ENCODE measurements around the gene TEX12. TPM values are rescaled to one million over a fixed set of nuclear protein-coding genes. Genes with fewer than 3 reads are reported as not detected.
A peak's percentile ranks its signal among the peaks of the same experiment; 100 is the strongest.
"Not testable (repeated sequence)": the region's sequence is repeated elsewhere in the genome, so short reads cannot be mapped to it uniquely, and the experiment has no call there.

The TEX12 gene
- total and polyA plus RNA-seq, 7 experiments from 2014 or later: 0.46 to 0.86 (median 0.80) TPM; not detected in 4

- no peaks in the 10 kb centered on the region for H3K36me3 ChIP-seq (ENCODE audit: control insufficient read depth in 2 of 3, insufficient read depth in 3 of 3, low read length in 3 of 3)
- CTCF ChIA-PET: interaction anchor here (0.6 kb wide), 1 partner anchor 698 kb away, joined by 3 read pairs; no protein-coding TSS in a partner anchor
- POLR2A ChIA-PET: no interaction called here
- Mint-ChIP-seq H3K9me3 (peaks cover 0 to 3% (median 0%) of the 10 kb centered on the region in 11 donors), H3K4me3 (no peak overlapping the region), H3K36me3 (peaks cover 0 to 8% (median 3%) of the 10 kb centered on the region in 5 donors), H3K27ac (no peak overlapping the region), H3K27me3 (peaks cover 4 to 9% (median 5%) of the 10 kb centered on the region in 5 donors), H3K4me1 (peaks cover 0 to 8% (median 0%) of the 10 kb centered on the region in 7 donors)
- H3K4me3 ChIP-seq (ENCODE audit: low read length): no peak overlapping the region
- intact Hi-C loops (cut with micrococcal nuclease): no loop called here
- H3K27ac ChIP-seq (ENCODE audit: low read depth, low read length): no peak overlapping the region
- H3K4me1 ChIP-seq (ENCODE audit: control insufficient read depth in 2 of 2, insufficient read depth in 2 of 2, low read length in 2 of 2): no peaks in the 10 kb centered on the region
- H3K27me3 ChIP-seq (ENCODE audit: control insufficient read depth in 2 of 2, insufficient read depth in 2 of 2, low read length in 2 of 2): no peaks in the 10 kb centered on the region
- DNase-seq (no peak), ATAC-seq (peak; percentile 86)
- no peaks in the 10 kb centered on the region for H3K9me3 ChIP-seq (ENCODE audit: control insufficient read depth in 2 of 3, low read length in 3 of 3)
Observed at GRCh38 chr11:112156956-112157766, 10.0 kb upstream of the TEX12 start.

GRCh38 chr11:112159098-112160065, 7.8 kb upstream of the TEX12 start:
- Mint-ChIP-seq H3K27ac (no peak overlapping the region), H3K36me3 (peaks cover 0 to 18% (median 4%) of the 10 kb centered on the region in 5 donors), H3K27me3 (peaks cover 10 to 25% (median 18%) of the 10 kb centered on the region in 5 donors), H3K9me3 (peaks cover 0 to 3% (median 0%) of the 10 kb centered on the region in 11 donors), H3K4me1 (peaks cover 5 to 13% (median 8%) of the 10 kb centered on the region in 7 donors), H3K4me3 (no peak overlapping the region)
- H3K27me3 ChIP-seq (ENCODE audit: control insufficient read depth in 2 of 2, insufficient read depth in 2 of 2, low read length in 2 of 2): no peaks in the 10 kb centered on the region
- POLR2A ChIA-PET: no interaction called here
- H3K36me3 ChIP-seq (ENCODE audit: control insufficient read depth in 2 of 3, insufficient read depth in 3 of 3, low read length in 3 of 3): no peaks in the 10 kb centered on the region
- CTCF ChIA-PET: interaction anchor here (0.6 kb wide), 1 partner anchor 397 kb away, joined by 3 read pairs; no protein-coding TSS in a partner anchor
- H3K4me1 ChIP-seq (ENCODE audit: control insufficient read depth in 2 of 2, insufficient read depth in 2 of 2, low read length in 2 of 2): no peaks in the 10 kb centered on the region
- H3K4me3 ChIP-seq (ENCODE audit: low read length): no peak overlapping the region
- ATAC-seq (peak; percentile 36), DNase-seq (no peak)
- H3K27ac ChIP-seq (ENCODE audit: low read depth, low read length): no peak overlapping the region
- no peaks in the 10 kb centered on the region for H3K9me3 ChIP-seq (ENCODE audit: control insufficient read depth in 2 of 3, low read length in 3 of 3)
- intact Hi-C loops (cut with micrococcal nuclease): no loop called here

GRCh38 chr11:112160091-112160848, 6.9 kb upstream of the TEX12 start:
- POLR2A ChIA-PET: no interaction called here
- H3K4me1 Mint-ChIP-seq: peaks cover 5 to 13% (median 8%) of the 10 kb centered on the region in 7 donors
- intact Hi-C loops (cut with micrococcal nuclease): no loop called here
- no peak overlapping the region for H3K27ac ChIP-seq (ENCODE audit: low read depth, low read length)
- H3K27me3 ChIP-seq (ENCODE audit: control insufficient read depth in 2 of 2, insufficient read depth in 2 of 2, low read length in 2 of 2): no peaks in the 10 kb centered on the region
- no peaks in the 10 kb centered on the region for H3K36me3 ChIP-seq (ENCODE audit: control insufficient read depth in 2 of 3, insufficient read depth in 3 of 3, low read length in 3 of 3)
- peaks cover 10 to 31% (median 19%) of the 10 kb centered on the region in 5 donors for H3K27me3 Mint-ChIP-seq
- H3K9me3 Mint-ChIP-seq: peaks cover 0 to 3% (median 0%) of the 10 kb centered on the region in 11 donors
- no peaks in the 10 kb centered on the region for H3K9me3 ChIP-seq (ENCODE audit: control insufficient read depth in 2 of 3, low read length in 3 of 3)
- H3K36me3 Mint-ChIP-seq: peaks cover 0 to 18% (median 8%) of the 10 kb centered on the region in 5 donors
- H3K27ac Mint-ChIP-seq: peak overlapping the region in 1 of 9 donors; percentile 7
- no peak for DNase-seq
- H3K4me3 Mint-ChIP-seq: no peak overlapping the region
- CTCF ChIA-PET: no interaction called here
- no peak for ATAC-seq
- H3K4me1 ChIP-seq (ENCODE audit: control insufficient read depth in 2 of 2, insufficient read depth in 2 of 2, low read length in 2 of 2): no peaks in the 10 kb centered on the region
- no peak overlapping the region for H3K4me3 ChIP-seq (ENCODE audit: low read length)

- ChIA-PET POLR2A (no interaction called here), CTCF (no interaction called here)
- Mint-ChIP-seq H3K4me3 (no peak overlapping the region), H3K9me3 (peaks cover 0 to 3% (median 0%) of the 10 kb centered on the region in 11 donors), H3K36me3 (peaks cover 0 to 18% (median 8%) of the 10 kb centered on the region in 5 donors), H3K27me3 (peaks cover 10 to 32% (median 19%) of the 10 kb centered on the region in 5 donors), H3K4me1 (peaks cover 5 to 13% (median 8%) of the 10 kb centered on the region in 7 donors), H3K27ac (no peak overlapping the region)
- no peak overlapping the region for H3K4me3 ChIP-seq (ENCODE audit: low read length)
- intact Hi-C loops (cut with micrococcal nuclease): no loop called here
- no peak for DNase-seq
- H3K27me3 ChIP-seq (ENCODE audit: control insufficient read depth in 2 of 2, insufficient read depth in 2 of 2, low read length in 2 of 2): no peaks in the 10 kb centered on the region
- H3K9me3 ChIP-seq (ENCODE audit: control insufficient read depth in 2 of 3, low read length in 3 of 3): no peaks in the 10 kb centered on the region
- no peak overlapping the region for H3K27ac ChIP-seq (ENCODE audit: low read depth, low read length)
- H3K36me3 ChIP-seq (ENCODE audit: control insufficient read depth in 2 of 3, insufficient read depth in 3 of 3, low read length in 3 of 3): no peaks in the 10 kb centered on the region
- no peak for ATAC-seq
- no peaks in the 10 kb centered on the region for H3K4me1 ChIP-seq (ENCODE audit: control insufficient read depth in 2 of 2, insufficient read depth in 2 of 2, low read length in 2 of 2)
Observed at GRCh38 chr11:112161012-112161411, 6.2 kb upstream of the TEX12 start.

- H3K36me3 ChIP-seq (ENCODE audit: control insufficient read depth in 2 of 3, insufficient read depth in 3 of 3, low read length in 3 of 3); DNase-seq; H3K9me3 Mint-ChIP-seq; ATAC-seq; CTCF ChIA-PET; H3K9me3 ChIP-seq (ENCODE audit: control insufficient read depth in 2 of 3, low read length in 3 of 3); H3K27ac Mint-ChIP-seq; intact Hi-C loops (cut with micrococcal nuclease); H3K27ac ChIP-seq (ENCODE audit: low read depth, low read length); H3K4me3 Mint-ChIP-seq; H3K27me3 ChIP-seq (ENCODE audit: control insufficient read depth in 2 of 2, insufficient read depth in 2 of 2, low read length in 2 of 2); H3K4me3 ChIP-seq (ENCODE audit: low read length); H3K4me1 ChIP-seq (ENCODE audit: control insufficient read depth in 2 of 2, insufficient read depth in 2 of 2, low read length in 2 of 2): not testable (repeated sequence)
- peaks cover 10 to 36% (median 25%) of the 10 kb centered on the region in 5 donors for H3K27me3 Mint-ChIP-seq
- peaks cover 0 to 18% (median 14%) of the 10 kb centered on the region in 5 donors for H3K36me3 Mint-ChIP-seq
- POLR2A ChIA-PET: interaction anchor here (0.6 to 0.7 kb wide), 2 partner anchors 157 to 1619 kb away, joined by 4 read pairs; no protein-coding TSS in a partner anchor
- peaks cover 5 to 13% (median 8%) of the 10 kb centered on the region in 7 donors for H3K4me1 Mint-ChIP-seq
Observed at GRCh38 chr11:112162200-112162599, 5.0 kb upstream of the TEX12 start.

All from naive thymus-derived CD4-positive, alpha-beta T cell (primary cell).